GM23338 (cell line): ENCODE measurements around the gene ABCB8. TPM values are rescaled to one million over a fixed set of nuclear protein-coding genes. Genes with fewer than 3 reads are reported as not detected.

Experiments
- ATAC-seq: fragments of 200-7000 bp; cut with Tn5 transposase; 3 replicates; pipeline ENCODE4 v1.9.1; 2020
- DNase-seq: peaks from one replicate; pipeline ENCODE4 v3.0.0-alpha.2; 2015; ENCODE audit warnings: low spot score
- H2AFZ ChIP-seq: fragments of 200-600 bp; sonication (generic); 2 replicates; pipeline ENCODE4 v1.8.0; 2016; ENCODE audit warnings: antibody characterized with exemption, mild to moderate bottlenecking, moderate library complexity
- H3F3A ChIP-seq: fragments of 200-600 bp; sonication (generic); replicated peaks from 2 replicates; pipeline ENCODE4 v1.8.0; 2017; ENCODE audit warnings: antibody characterized with exemption, mixed run types, low read depth
- H3K27ac ChIP-seq: fragments of 200-600 bp; sonication (generic); 2 replicates; pipeline ENCODE4 v1.6.1; 2016; ENCODE audit warnings: low read depth
- H3K27me3 ChIP-seq: fragments of 200-600 bp; sonication (generic); 2 replicates; pipeline ENCODE4 v1.8.0; 2016; ENCODE audit warnings: mild to moderate bottlenecking, mixed run types, moderate library complexity; ENCODE audit not compliant: insufficient read depth
- H3K36me3 ChIP-seq: fragments of 200-600 bp; sonication (generic); 2 replicates; pipeline ENCODE4 v1.8.0; 2016; ENCODE audit warnings: mild to moderate bottlenecking; ENCODE audit not compliant: insufficient read depth
- H3K4me1 ChIP-seq: fragments of 200-600 bp; sonication (generic); 2 replicates; pipeline ENCODE4 v1.8.0; 2016; ENCODE audit warnings: mild to moderate bottlenecking, moderate library complexity; ENCODE audit not compliant: insufficient read depth
- H3K4me2 ChIP-seq: fragments of 200-600 bp; sonication (generic); 2 replicates; pipeline ENCODE4 v1.7.1; 2017; ENCODE audit warnings: mixed run types
- H3K4me3 ChIP-seq: fragments of 200-600 bp; sonication (generic); 2 replicates; pipeline ENCODE4 v1.6.1; 2016; ENCODE audit warnings: mixed run types
- H3K79me2 ChIP-seq: fragments of 200-600 bp; sonication (generic); replicated peaks from 2 replicates; pipeline ENCODE4 v1.8.0; 2017; ENCODE audit warnings: mild to moderate bottlenecking; ENCODE audit not compliant: insufficient read depth
- H3K9me2 ChIP-seq: fragments of 200-600 bp; sonication (generic); 2 replicates; pipeline ENCODE4 v1.8.0; 2017; ENCODE audit not compliant: insufficient read depth
- H4K20me1 ChIP-seq: fragments of 200-600 bp; sonication (generic); replicated peaks from 2 replicates; pipeline ENCODE4 v1.8.0; 2017; ENCODE audit warnings: mild to moderate bottlenecking; ENCODE audit not compliant: insufficient read depth
- H3K27ac Mint-ChIP-seq: 2 replicates; pipeline ENCODE4 v1.8.0; 2020; ENCODE audit warnings: inconsistent platforms, mild to moderate bottlenecking, moderate library complexity, mixed read lengths
- H3K27me3 Mint-ChIP-seq: 3 replicates; pipeline ENCODE4 v1.8.0; 2022; ENCODE audit warnings: low read depth, mild to moderate bottlenecking, moderate library complexity, mixed read lengths, inconsistent platforms; ENCODE audit not compliant: insufficient read depth, poor library complexity
- H3K36me3 Mint-ChIP-seq: 3 replicates; pipeline ENCODE4 v1.8.0; 2021; ENCODE audit warnings: low read depth, mild to moderate bottlenecking, inconsistent platforms, moderate library complexity, mixed read lengths
- H3K4me1 Mint-ChIP-seq: 3 replicates; pipeline ENCODE4 v1.8.0; 2020; ENCODE audit warnings: mild to moderate bottlenecking, inconsistent platforms, mixed read lengths
- H3K4me3 Mint-ChIP-seq: 3 replicates; pipeline ENCODE4 v1.8.0; 2021; ENCODE audit warnings: moderate library complexity, mild to moderate bottlenecking, inconsistent platforms, mixed read lengths
- H3K9me3 Mint-ChIP-seq: 3 replicates; pipeline ENCODE4 v1.8.0; 2020; ENCODE audit warnings: moderate library complexity, mild to moderate bottlenecking, inconsistent platforms, mixed read lengths
- CREB1 ChIP-seq: fragments of 250-450 bp; sonication (Bioruptor Pico); IDR thresholded peaks from 2 replicates; pipeline ENCODE4 v1.5.0; 2020; ENCODE audit warnings: low read depth, mild to moderate bottlenecking, moderate library complexity
- CTCF ChIP-seq, 2 experiments: fragments of 200-600 bp in 1 of 2; sonication (generic) in 1 of 2; conservative IDR thresholded peaks; 2 replicates each; pipeline versions ENCODE4 v1.5.1 to v1.6.1; 2016 to 2017; ENCODE audit warnings: antibody characterized with exemption in 2 of 2, low read depth in 2 of 2, mild to moderate bottlenecking in 2 of 2, moderate library complexity in 1 of 2
- EZH2 ChIP-seq: fragments of 200-600 bp; sonication (generic); IDR thresholded peaks from one replicate; pipeline ENCODE4 v1.8.0; 2017; ENCODE audit warnings: antibody characterized with exemption, mild to moderate bottlenecking, low read depth; ENCODE audit not compliant: unreplicated experiment
- EZH2phosphoT487 ChIP-seq: fragments of 200-600 bp; sonication (generic); IDR thresholded peaks from one replicate; pipeline ENCODE4 v1.8.1; 2018; ENCODE audit warnings: antibody characterized with exemption; ENCODE audit not compliant: unreplicated experiment
- JUNB ChIP-seq: IDR thresholded peaks from one replicate; pipeline ENCODE4 v1.6.1; 2016; ENCODE audit warnings: antibody characterized with exemption; ENCODE audit not compliant: unreplicated experiment
- NANOG ChIP-seq: IDR thresholded peaks from 2 replicates; pipeline ENCODE4 v1.6.1; 2016; ENCODE audit warnings: antibody characterized with exemption, borderline replicate concordance
- POLR2AphosphoS5 ChIP-seq: IDR thresholded peaks from 2 replicates; pipeline ENCODE4 v1.6.1; 2016; ENCODE audit warnings: antibody characterized with exemption, low read depth
- REST ChIP-seq: IDR thresholded peaks from one replicate; pipeline ENCODE4 v1.6.1; 2018; ENCODE audit warnings: antibody characterized with exemption; ENCODE audit not compliant: unreplicated experiment
- STAT1 ChIP-seq: IDR thresholded peaks from one replicate; pipeline ENCODE4 v1.6.1; 2016; ENCODE audit warnings: antibody characterized with exemption; ENCODE audit not compliant: unreplicated experiment
- ZNF114 ChIP-seq: fragments of 250-450 bp; sonication (Bioruptor Pico); IDR thresholded peaks from 2 replicates; pipeline ENCODE4 v1.5.0; 2020; ENCODE audit warnings: mild to moderate bottlenecking, moderate library complexity
- ZNF331 ChIP-seq: fragments of 250-450 bp; sonication (Bioruptor Pico); IDR thresholded peaks from 2 replicates; pipeline ENCODE4 v1.5.0; 2020; ENCODE audit warnings: low read depth, mild to moderate bottlenecking, moderate library complexity
- ZNF462 ChIP-seq: fragments of 250-450 bp; sonication (Bioruptor Pico); IDR thresholded peaks from 2 replicates; pipeline ENCODE4 v1.5.0; 2020; ENCODE audit warnings: mild to moderate bottlenecking, moderate library complexity
- polyA plus RNA-seq: library from polyadenylated mRNA; unstranded; fragments of >200 nt; fragmentation: Nextera tagmentation; extraction: Ambion mirVana; gene quantifications from 2 replicates; pipeline ENCODE4 v1.2.1, GENCODE V29; 2016
- total RNA-seq: library from RNA; depleted of rRNA; stranded (reverse); fragments of >200 nt; shearing (Covaris generic); gene quantifications from 2 replicates; pipeline ENCODE4 v1.2.3, GENCODE V29; 2014
- TF ChIP-seq, protein P1 (sequence below): IDR thresholded peaks from 2 replicates; pipeline ENCODE4 v1.6.1; 2016; ENCODE audit warnings: antibody characterized with exemption

The ABCB8 gene
- total and polyA plus RNA-seq, 2 experiments from 2014 or later = 11.4 to 27.1 TPM

DNA sequence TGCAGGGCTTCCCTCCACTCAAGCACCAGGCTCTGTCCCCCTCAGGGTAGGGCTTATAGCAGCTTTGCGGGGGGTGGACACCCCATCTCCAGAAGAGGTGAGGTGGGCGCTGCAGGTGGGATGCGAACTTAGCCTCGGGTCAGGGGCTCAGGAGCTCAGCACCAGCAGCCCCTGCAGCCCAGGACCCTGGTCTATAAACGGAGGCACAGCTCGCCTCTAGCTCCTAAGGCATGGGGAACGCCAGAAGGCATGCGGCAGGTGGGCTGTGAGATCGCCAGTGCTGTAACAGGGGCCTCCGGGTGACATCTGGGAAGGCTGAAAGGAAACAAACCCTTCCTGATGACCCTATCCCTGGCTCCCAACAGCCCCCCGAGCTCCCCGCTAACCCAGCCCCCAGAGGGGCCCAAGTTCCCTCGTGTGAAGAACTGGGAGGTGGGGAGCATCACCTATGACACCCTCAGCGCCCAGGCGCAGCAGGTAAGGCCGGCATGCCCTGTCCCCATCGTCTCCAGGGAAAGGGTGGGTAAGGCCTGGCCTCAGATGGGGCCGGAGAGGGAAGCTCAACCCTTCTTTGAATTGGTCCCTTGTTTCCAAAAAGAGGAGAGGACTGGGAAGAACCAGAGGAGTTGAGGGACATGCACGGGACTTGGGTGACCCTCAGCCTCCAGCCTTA lies 33.3 kb upstream of the ABCB8 start:
- Histone ChIP-seq H3K27me3 (no peaks in the 10 kb centered on the region), H2AFZ (no peak overlapping the region), H3K27ac (no peak overlapping the region), H3K9me2 (no peaks in the 10 kb centered on the region), H3K4me3 (no peak overlapping the region), H4K20me1 (no peaks in the 10 kb centered on the region), H3K4me2 (no peak overlapping the region), H3F3A (no peaks in the 10 kb centered on the region), H3K4me1 (peaks cover 8% of the 10 kb centered on the region; the same call in 1 of the 2 replicates), H3K36me3 (no peaks in the 10 kb centered on the region), H3K79me2 (no peaks in the 10 kb centered on the region)
- peaks cover 18% of the 10 kb centered on the region for H3K9me3 Mint-ChIP-seq
- DNase-seq = no peak
- H3K27ac Mint-ChIP-seq = no peak overlapping the region
- peaks cover 11% of the 10 kb centered on the region for H3K4me1 Mint-ChIP-seq
- ATAC-seq = no peak
- H3K27me3 Mint-ChIP-seq = peaks cover 9% of the 10 kb centered on the region
- H3K36me3 Mint-ChIP-seq = peaks cover 18% of the 10 kb centered on the region
- TF ChIP-seq ZNF114 (CRISPR knock-in tag) (no peak), ZNF462 (CRISPR knock-in tag) (no peak), POLR2AphosphoS5 (no peak), NANOG (no peak), EZH2 (no peak), STAT1 (no peak), REST (no peak), CTCF (conservative IDR thresholded peaks at IDR 0.05; ENCODE audit: low read depth in 2 of 2) (no peak), CREB1 (CRISPR knock-in tag) (no peak), JUNB (no peak), ZNF331 (CRISPR knock-in tag) (no peak), EZH2phosphoT487 (no peak)
- TF ChIP-seq, protein P1, sequence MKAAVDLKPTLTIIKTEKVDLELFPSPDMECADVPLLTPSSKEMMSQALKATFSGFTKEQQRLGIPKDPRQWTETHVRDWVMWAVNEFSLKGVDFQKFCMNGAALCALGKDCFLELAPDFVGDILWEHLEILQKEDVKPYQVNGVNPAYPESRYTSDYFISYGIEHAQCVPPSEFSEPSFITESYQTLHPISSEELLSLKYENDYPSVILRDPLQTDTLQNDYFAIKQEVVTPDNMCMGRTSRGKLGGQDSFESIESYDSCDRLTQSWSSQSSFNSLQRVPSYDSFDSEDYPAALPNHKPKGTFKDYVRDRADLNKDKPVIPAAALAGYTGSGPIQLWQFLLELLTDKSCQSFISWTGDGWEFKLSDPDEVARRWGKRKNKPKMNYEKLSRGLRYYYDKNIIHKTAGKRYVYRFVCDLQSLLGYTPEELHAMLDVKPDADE = no peak
- no peak overlapping the region for H3K4me3 Mint-ChIP-seq
